ENCODE measurements around the gene CHAT.

CHAT gene

GRCh38 chr10:49611816-49612512, 1.9 kb upstream of the CHAT start:
- no peak for DNase-seq

- DNase-seq: no peak
Observed at GRCh38 chr10:49612513-49613164, 1.2 kb upstream of the CHAT start.

DNA sequence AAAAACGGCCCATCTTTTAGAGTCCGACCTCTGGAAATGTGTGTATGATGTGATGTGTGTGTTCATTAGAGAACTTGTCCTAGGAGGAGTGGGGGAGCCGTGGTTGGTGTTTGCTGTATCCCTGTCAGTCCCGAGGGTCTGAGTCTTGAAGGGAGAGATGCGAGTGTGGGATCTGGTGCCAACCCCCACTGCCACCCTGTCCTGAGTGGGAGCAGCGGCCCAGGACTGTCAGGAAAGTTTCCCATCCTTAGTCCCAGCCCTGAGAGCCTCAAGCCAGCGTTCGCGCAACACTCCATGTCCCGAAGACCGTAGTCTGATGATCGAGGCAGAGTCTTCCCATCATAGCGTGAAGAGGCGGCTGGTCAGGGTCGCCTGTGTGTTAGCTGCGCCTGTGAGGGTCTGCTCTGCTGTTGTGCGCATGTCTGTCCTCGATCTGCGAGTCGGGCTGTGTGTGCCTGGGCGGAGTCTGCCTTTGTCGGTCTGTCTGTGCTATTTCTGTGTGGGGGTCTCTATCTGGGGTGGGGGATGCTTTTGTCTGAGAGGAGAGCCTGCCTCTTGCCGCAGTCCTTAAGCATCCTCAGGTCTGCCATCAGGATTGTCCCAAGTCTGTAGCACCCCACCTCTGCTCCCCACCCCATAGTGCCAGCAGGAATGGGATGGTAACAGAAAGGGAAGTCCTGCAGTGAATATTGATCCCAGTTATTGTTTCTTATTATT, 514 bp upstream of the CHAT start:
- no peak for DNase-seq

- DNase-seq: no peak
Observed at GRCh38 chr10:49614242-49615198, 683 bp downstream of the CHAT start.

GRCh38 chr10:49615213-49615612, 1.4 kb downstream of the CHAT start:
- no peak for DNase-seq

DNA sequence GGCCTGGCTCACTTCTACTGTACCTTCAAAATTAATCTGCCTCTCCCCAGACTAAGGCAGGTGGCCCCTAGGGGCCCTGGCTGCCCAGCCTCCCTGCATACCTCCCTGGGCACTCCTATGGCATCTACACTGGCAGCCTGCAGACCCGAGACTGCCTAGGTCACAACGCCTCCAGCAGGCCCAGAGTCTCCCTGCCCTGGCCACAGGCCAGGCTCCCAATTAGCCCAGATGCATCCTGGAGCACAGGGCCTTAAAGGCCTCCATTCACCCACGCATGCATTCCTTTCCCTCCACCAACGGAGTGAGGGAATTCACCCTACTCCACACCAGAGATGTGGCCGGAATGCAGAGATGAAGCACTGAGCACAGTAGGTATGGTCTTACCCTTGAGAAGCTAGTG, 1.9 kb downstream of the CHAT start:
- no peak for DNase-seq

DNA sequence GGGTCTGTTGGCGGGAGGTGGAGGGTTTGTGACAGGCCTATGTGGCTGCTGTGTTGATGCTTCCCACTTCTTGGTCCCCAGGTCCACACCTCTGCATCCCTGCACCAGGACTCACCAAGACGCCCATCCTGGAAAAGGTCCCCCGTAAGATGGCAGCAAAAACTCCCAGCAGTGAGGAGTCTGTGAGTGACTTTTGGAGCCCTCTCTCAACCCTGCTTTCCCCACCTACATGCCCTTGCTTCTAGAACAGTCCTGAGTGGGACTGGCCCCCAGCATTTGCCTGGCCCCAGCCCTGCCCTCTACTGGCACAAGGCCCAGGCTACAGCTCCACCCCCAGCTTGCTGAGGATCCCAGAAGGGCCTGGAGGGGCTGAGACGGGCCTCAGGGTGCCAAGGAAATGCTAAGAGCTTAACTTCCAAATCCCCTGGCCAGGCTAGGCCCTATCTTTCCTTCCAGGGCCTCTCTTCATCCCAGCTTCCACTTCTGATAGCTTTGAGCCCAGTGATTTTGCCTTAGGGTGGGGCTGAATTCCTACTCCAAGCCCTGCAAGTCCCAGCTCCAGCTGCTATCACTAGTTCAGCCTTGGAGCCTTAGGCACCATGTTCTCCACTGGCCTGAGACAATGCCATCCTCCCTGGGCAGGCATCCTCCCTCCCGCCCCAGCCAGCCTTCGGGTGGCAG, 2.7 kb downstream of the CHAT start:
- DNase-seq: no peak

GRCh38 chr10:49617121-49618020, 3.5 kb downstream of the CHAT start:
- DNase-seq: no peak

- DNase-seq: no peak
Observed at GRCh38 chr10:49618821-49619220, 5.0 kb downstream of the CHAT start.

- no peak for DNase-seq
Observed at GRCh38 chr10:49619613-49620012, 5.8 kb downstream of the CHAT start.

GRCh38 chr10:49620286-49620810, 6.5 kb downstream of the CHAT start:
- no peak for DNase-seq

- no peak for DNase-seq
Observed at GRCh38 chr10:49620841-49621378, 7.1 kb downstream of the CHAT start.

- no peak for DNase-seq
Observed at GRCh38 chr10:49621561-49621960, 7.7 kb downstream of the CHAT start.

- DNase-seq: no peak
Observed at GRCh38 chr10:49622426-49623425, 8.9 kb downstream of the CHAT start.

- DNase-seq: no peak
Observed at GRCh38 chr10:49624629-49625028, 10.8 kb downstream of the CHAT start.

GRCh38 chr10:49625411-49625810, 11.6 kb downstream of the CHAT start:
- no peak for DNase-seq

- no peak for DNase-seq
Observed at GRCh38 chr10:49627038-49627437, 13.2 kb downstream of the CHAT start.

Measured in nucleus accumbens (tissue), 56 donors.